ENCODE measurements around the gene IL4I1.
"Not testable (repeated sequence)": the region's sequence is repeated elsewhere in the genome, so short reads cannot be mapped to it uniquely, and the experiment has no call there.

Gene IL4I1

GRCh38 chr19:49896863-49897621, at the start of gene IL4I1:
IL4I1 (minus strand) TSS chr19:49896887; CDS start chr19:49896160, 727 bp downstream.
- DNase-seq (ENCODE audit: low read depth in 3 of 3), result peak in 2 of 3 experiments; percentile 29 to 60

GRCh38 chr19:49946415-49946814, 49.7 kb upstream of the IL4I1 start:
- DNase-seq (ENCODE audit: low read depth in 3 of 3), result no peak

- DNase-seq (ENCODE audit: low read depth in 3 of 3), result not testable (repeated sequence)
These were observed 47.9 kb upstream of the IL4I1 start for GRCh38 chr19:49944567-49944966.

GRCh38 chr19:49940482-49940791, 43.8 kb upstream of the IL4I1 start:
- DNase-seq (ENCODE audit: low read depth in 3 of 3), result no peak

GRCh38 chr19:49939721-49940481, 43.2 kb upstream of the IL4I1 start:
- DNase-seq (ENCODE audit: low read depth in 3 of 3), result no peak

GRCh38 chr19:49938662-49939061, 42.0 kb upstream of the IL4I1 start:
- DNase-seq (ENCODE audit: low read depth in 3 of 3), result no peak

- DNase-seq (ENCODE audit: low read depth in 3 of 3), result peak; percentile 51 to 65 (median 64)
These were observed 41.2 kb upstream of the IL4I1 start for GRCh38 chr19:49937750-49938381.

GRCh38 chr19:49936549-49936948, 39.9 kb upstream of the IL4I1 start:
- no peak for DNase-seq (ENCODE audit: low read depth in 3 of 3)

- DNase-seq (ENCODE audit: low read depth in 3 of 3), result no peak
These were observed 37.0 kb upstream of the IL4I1 start for GRCh38 chr19:49933643-49934042.

GRCh38 chr19:49932731-49933131, 36.0 kb upstream of the IL4I1 start:
- DNase-seq (ENCODE audit: low read depth in 3 of 3), result no peak

GRCh38 chr19:49932041-49932451, 35.4 kb upstream of the IL4I1 start:
- DNase-seq (ENCODE audit: low read depth in 3 of 3), result no peak

GRCh38 chr19:49931293-49932040, 34.8 kb upstream of the IL4I1 start:
- no peak for DNase-seq (ENCODE audit: low read depth in 3 of 3)

GRCh38 chr19:49930483-49931011, 33.9 kb upstream of the IL4I1 start:
- no peak for DNase-seq (ENCODE audit: low read depth in 3 of 3)

GRCh38 chr19:49929611-49930482, 33.2 kb upstream of the IL4I1 start:
- DNase-seq (ENCODE audit: low read depth in 3 of 3), result peak; percentile 74 to 91 (median 87)

GRCh38 chr19:49929121-49929610, 32.5 kb upstream of the IL4I1 start, which contains the start of the genes ATF5 and NUP62:
ATF5 (plus strand) TSS chr19:49929205; CDS start chr19:49930851, 1,646 bp downstream.
NUP62 (minus strand) TSS chr19:49929504; CDS start chr19:49909807, 19,697 bp downstream.
- peak; percentile 86 to 96 (median 88) for DNase-seq (ENCODE audit: low read depth in 3 of 3)

GRCh38 chr19:49927526-49928264, 31.0 kb upstream of the IL4I1 start:
- no peak for DNase-seq (ENCODE audit: low read depth in 3 of 3)

GRCh38 chr19:49926515-49926914, 29.8 kb upstream of the IL4I1 start:
- no peak for DNase-seq (ENCODE audit: low read depth in 3 of 3)

- no peak for DNase-seq (ENCODE audit: low read depth in 3 of 3)
These were observed 28.8 kb upstream of the IL4I1 start for GRCh38 chr19:49925486-49925885.

GRCh38 chr19:49924881-49925210, 28.2 kb upstream of the IL4I1 start:
- not testable (repeated sequence) for DNase-seq (ENCODE audit: low read depth in 3 of 3)

All from stimulated activated CD4-positive, alpha-beta T cell treated with anti-CD3 and anti-CD28 coated beads, TNF-alpha, amount 100 ng/mL, for 4 hours (primary cell).